ENCODE results near the gene PEX11B.

The PEX11B gene

DNA sequence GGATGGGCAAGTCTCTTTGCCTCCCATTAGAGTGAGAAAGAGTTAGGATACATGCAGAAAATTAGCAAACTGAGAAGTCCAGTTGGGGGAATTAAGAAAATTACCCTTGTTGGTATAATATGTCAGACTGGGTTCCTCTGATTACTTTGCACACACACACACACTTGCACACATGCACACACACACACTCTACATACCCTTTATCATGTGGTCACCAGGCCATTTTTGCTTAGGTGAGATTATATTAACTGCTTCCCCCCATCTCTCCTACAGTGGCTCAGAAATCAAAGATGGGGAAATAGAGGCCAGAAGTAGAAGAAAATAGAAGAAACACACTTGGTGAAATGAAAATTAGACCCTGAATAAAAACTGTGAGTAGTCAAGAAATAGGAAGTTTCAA lies 40.2 kb upstream of the PEX11B start:
- H3K4me1 Mint-ChIP-seq (ENCODE audit: low read depth), result peaks cover 69% of the 10 kb centered on the region
- H3K9me3 Mint-ChIP-seq, result no peaks in the 10 kb centered on the region
- no peak overlapping the region for H3K27ac Mint-ChIP-seq
- no peak for DNase-seq (ENCODE audit: low spot score)
- H3K27me3 Mint-ChIP-seq (ENCODE audit: low read depth), result no peaks in the 10 kb centered on the region
- peaks cover 4% of the 10 kb centered on the region for H3K36me3 Mint-ChIP-seq (ENCODE audit: low read depth)
- H3K4me3 Mint-ChIP-seq, result no peak overlapping the region

DNA sequence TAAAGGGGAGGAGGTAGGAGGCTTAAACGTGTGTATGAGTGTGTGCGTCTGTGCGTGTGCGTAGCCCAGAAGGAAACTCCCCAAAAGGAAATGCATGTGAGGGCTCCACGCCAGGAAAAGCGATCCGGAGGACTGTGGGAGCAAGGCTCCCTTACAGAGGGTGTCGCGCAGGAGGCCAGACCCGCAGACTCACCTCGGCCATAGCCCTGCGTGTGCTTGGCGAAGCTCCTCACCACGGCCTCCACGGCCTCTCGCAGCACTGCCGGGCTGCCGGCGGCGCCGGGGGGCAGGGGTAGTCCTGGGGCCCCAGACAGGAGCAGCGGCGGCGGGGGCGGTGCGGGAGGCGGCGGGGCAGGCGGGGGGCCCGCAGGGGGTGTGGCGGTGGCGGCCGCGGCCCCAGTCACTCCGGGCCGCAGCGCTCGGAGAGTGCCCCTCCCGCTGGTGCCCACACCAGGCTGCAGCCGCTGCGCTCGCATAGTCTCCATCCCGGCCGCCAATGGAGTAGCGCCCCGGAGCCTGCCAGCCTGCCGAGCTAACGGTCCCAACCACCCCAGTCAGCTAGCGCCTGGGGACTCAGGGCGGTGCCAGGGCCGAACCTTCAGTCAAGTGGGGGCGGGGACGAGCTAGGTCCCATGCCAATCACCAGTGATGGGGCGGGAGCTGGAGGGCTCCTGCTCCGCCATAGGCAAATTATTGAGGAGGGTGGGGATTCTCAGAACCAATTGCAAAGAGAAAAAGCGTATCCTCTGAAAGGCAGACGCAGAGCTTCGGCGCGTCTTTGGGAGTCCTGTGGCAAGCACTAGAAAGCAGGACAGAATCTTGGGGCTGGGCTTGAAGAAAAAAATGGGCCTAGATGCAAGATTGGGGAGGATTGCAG lies 39.2 kb upstream of the PEX11B start, which contains the start of gene LIX1L:
Gene LIX1L (minus strand): TSS at position 575 of the 877 bp plus-strand sequence. CDS start 90 bp downstream, at position 485.
- H3K9me3 Mint-ChIP-seq, result no peaks in the 10 kb centered on the region
- H3K36me3 Mint-ChIP-seq (ENCODE audit: low read depth), result peaks cover 5% of the 10 kb centered on the region

DNA sequence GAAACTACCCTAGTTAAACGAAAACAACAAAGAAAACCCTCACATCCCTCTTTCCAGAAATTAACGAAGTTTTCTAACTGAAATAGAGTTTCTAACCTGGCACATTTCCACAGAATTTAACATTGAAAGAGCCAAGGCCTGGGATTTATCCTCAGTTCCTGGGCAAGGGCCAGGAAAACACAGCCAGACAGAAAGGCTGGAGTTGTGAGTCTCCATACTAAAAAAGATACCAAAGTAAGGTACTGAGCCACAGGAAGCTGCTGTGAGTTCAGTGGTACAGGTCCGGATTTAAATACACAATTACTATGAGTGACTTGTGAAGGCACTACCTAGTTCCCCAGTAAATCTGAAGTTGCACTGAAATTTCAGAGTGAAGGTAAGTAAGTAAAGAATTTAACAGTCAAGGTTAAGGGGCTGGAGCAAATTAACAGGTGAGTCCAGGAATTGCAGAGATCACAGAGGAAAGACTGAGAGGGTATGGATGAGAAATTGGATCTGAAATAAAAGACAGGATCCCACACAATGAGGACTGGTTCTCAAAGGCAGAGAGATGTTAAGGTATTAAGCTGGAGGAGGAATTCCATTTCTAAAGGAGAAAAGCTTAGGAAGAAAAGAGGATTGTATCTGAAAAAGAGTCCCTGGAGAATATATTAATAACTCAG lies 38.4 kb upstream of the PEX11B start:
- H3K9me3 Mint-ChIP-seq, result no peaks in the 10 kb centered on the region
- H3K4me1 Mint-ChIP-seq (ENCODE audit: low read depth), result peaks cover 56% of the 10 kb centered on the region
- peaks cover 9% of the 10 kb centered on the region for H3K36me3 Mint-ChIP-seq (ENCODE audit: low read depth)
- H3K4me3 Mint-ChIP-seq, result peak overlapping the region; percentile 91
- no peak for DNase-seq (ENCODE audit: low spot score)
- H3K27ac Mint-ChIP-seq, result peak overlapping the region; percentile 91
- no peaks in the 10 kb centered on the region for H3K27me3 Mint-ChIP-seq (ENCODE audit: low read depth)

More for the DNA sequence above, 39.2 kb upstream of the PEX11B start, which contains the start of gene LIX1L:
- peak within 1 kb of the TSS; percentile 91 for H3K27ac Mint-ChIP-seq
- H3K27me3 Mint-ChIP-seq (ENCODE audit: low read depth), result no peaks in the 10 kb centered on the region
- H3K4me3 Mint-ChIP-seq, result peak within 1 kb of the TSS; percentile 91
- H3K4me1 Mint-ChIP-seq (ENCODE audit: low read depth), result peaks cover 58% of the 10 kb centered on the region
- peak; percentile 94 for DNase-seq (ENCODE audit: low spot score)

DNA sequence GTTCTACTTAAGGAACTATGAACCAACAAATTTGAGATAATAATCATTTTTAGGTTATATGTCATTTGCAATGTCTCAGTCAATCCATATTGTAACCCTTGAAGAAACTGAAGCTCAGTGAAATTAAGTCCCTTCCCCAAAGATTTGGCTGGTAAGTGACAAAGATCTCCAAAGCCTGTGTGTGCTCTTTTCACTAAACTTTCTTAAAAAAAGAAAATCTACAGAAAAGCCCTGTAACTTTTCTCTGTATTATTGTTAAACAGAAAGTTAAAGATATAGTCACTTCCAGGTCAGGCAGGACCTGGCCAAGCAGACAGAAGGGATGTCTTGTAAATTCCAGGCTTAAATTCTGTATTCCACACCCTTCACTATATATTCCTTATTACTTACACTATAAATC lies 37.8 kb upstream of the PEX11B start:
- Mint-ChIP-seq H3K27ac (peak overlapping the region; percentile 91), H3K36me3 (ENCODE audit: low read depth) (peaks cover 14% of the 10 kb centered on the region), H3K27me3 (ENCODE audit: low read depth) (no peaks in the 10 kb centered on the region), H3K9me3 (no peaks in the 10 kb centered on the region), H3K4me3 (peak overlapping the region; percentile 91), H3K4me1 (ENCODE audit: low read depth) (peaks cover 57% of the 10 kb centered on the region)
- no peak for DNase-seq (ENCODE audit: low spot score)

DNA sequence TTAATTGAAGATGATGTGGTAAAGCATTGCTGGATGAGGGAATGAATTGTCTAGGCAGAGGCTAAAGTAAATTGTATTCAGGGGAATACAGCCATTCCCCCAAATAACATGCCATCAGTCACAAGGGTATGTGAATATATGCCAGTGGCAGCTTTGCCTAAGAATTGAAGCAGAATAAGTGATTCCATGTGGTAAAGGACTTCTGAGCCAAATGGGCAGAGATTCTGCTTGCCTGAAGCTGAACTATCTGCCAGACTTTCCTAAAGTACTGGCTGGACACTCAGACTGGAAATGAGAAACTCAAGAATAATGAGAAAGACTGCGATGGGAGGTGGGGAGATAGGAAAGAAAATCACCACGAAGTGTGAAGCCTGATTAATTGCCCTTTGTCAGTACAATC lies 36.9 kb upstream of the PEX11B start:
- H3K36me3 Mint-ChIP-seq (ENCODE audit: low read depth), result peaks cover 15% of the 10 kb centered on the region

DNA sequence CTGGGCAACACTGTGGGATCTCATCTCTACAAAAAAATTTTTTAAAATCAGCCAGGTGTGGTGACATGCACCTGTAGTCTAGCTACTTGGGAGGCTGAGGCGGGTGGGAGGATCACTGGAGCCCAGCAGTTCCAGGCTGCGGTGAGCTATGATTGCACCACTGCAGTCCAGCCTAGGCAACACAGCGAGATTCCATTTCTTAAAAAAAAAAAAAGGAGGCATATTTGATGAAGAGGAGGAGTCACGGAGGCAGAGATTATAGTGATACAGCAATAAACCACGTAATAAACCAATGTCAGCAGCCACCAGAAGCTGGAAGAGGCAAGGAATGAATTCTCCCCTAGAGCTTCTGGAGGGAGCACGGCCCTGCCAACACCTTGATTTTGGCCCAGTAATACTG lies 35.3 kb upstream of the PEX11B start:
- H3K4me3 Mint-ChIP-seq, result no peak overlapping the region
- peaks cover 58% of the 10 kb centered on the region for H3K4me1 Mint-ChIP-seq (ENCODE audit: low read depth)
- H3K36me3 Mint-ChIP-seq (ENCODE audit: low read depth), result peaks cover 18% of the 10 kb centered on the region
- H3K27ac Mint-ChIP-seq, result no peak overlapping the region
- DNase-seq (ENCODE audit: low spot score), result no peak
- H3K27me3 Mint-ChIP-seq (ENCODE audit: low read depth), result no peaks in the 10 kb centered on the region
- no peaks in the 10 kb centered on the region for H3K9me3 Mint-ChIP-seq

More for the DNA sequence above, 36.9 kb upstream of the PEX11B start:
- H3K27ac Mint-ChIP-seq, result no peak overlapping the region
- no peaks in the 10 kb centered on the region for H3K27me3 Mint-ChIP-seq (ENCODE audit: low read depth)
- no peaks in the 10 kb centered on the region for H3K9me3 Mint-ChIP-seq
- peak overlapping the region; percentile 2 for H3K4me3 Mint-ChIP-seq
- DNase-seq (ENCODE audit: low spot score), result no peak
- H3K4me1 Mint-ChIP-seq (ENCODE audit: low read depth), result peaks cover 61% of the 10 kb centered on the region

DNA sequence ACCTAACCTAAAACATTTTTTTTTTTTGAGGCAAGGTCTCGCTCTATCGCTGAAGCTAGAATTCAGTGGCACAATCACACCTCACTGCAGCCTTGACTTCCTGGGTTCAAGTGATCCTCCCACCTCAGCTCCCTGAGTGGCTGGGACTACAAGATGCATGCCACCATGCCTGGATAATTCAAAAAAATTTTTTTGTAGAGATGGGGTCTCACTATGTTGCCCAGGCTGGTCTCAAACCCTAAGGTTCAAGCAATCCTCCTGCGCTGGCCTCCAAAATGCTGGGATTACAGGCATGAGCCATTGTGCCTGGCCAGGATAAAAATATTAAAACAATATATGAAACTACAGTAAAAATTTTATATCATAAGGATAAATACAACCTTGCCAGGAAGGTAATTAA lies 34.4 kb upstream of the PEX11B start:
- no peak for DNase-seq (ENCODE audit: low spot score)
- H3K4me3 Mint-ChIP-seq, result no peak overlapping the region
- H3K27me3 Mint-ChIP-seq (ENCODE audit: low read depth), result no peaks in the 10 kb centered on the region
- no peaks in the 10 kb centered on the region for H3K9me3 Mint-ChIP-seq
- no peak overlapping the region for H3K27ac Mint-ChIP-seq
- peaks cover 50% of the 10 kb centered on the region for H3K4me1 Mint-ChIP-seq (ENCODE audit: low read depth)
- peaks cover 18% of the 10 kb centered on the region for H3K36me3 Mint-ChIP-seq (ENCODE audit: low read depth)

DNA sequence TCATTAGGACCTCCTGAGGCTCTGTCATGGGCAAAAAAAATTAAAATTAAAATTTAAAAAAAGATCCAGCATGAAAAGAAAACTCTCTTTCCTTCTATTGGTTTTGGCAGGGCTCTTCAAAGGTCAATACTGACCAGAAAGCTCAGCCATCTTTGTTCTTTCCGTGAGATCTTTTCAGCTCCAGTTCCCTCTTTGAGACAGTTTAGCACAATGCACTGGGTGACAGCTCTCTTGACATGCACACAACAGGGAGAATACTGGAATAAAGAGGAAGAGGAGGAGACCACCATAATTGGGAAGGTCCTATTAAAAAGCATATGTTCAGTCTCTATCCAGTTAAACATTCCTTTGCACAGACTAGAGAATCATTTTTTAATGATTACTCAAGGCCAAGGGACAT lies 33.0 kb upstream of the PEX11B start:
- Mint-ChIP-seq H3K4me1 (ENCODE audit: low read depth) (peaks cover 46% of the 10 kb centered on the region), H3K36me3 (ENCODE audit: low read depth) (peaks cover 23% of the 10 kb centered on the region), H3K27ac (no peak overlapping the region), H3K4me3 (no peak overlapping the region), H3K9me3 (no peaks in the 10 kb centered on the region), H3K27me3 (ENCODE audit: low read depth) (no peaks in the 10 kb centered on the region)
- DNase-seq (ENCODE audit: low spot score), result no peak

DNA sequence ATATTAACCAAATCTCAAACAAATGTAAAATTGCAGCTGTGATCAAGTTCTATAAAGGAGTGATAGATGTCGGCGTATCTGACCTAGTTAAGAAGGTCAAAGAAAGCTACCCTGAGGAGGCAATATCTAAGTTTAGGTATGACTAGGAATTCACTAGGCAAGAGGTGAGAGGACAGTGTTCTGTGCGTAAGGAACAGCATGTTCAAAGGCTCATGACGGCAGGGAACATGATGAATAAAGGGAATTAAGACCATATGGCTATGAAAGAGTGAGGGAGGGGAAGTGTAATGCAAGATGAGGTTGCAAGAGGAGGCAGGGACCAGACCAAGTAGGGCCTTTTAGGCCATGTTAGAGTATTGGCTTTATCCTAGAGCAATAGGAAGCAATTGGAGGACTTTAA lies 30.7 kb upstream of the PEX11B start:
- H3K27ac Mint-ChIP-seq, result no peak overlapping the region
- DNase-seq (ENCODE audit: low spot score), result no peak
- H3K36me3 Mint-ChIP-seq (ENCODE audit: low read depth), result peaks cover 22% of the 10 kb centered on the region
- H3K4me3 Mint-ChIP-seq, result no peak overlapping the region
- no peaks in the 10 kb centered on the region for H3K27me3 Mint-ChIP-seq (ENCODE audit: low read depth)
- H3K9me3 Mint-ChIP-seq, result no peaks in the 10 kb centered on the region
- peaks cover 28% of the 10 kb centered on the region for H3K4me1 Mint-ChIP-seq (ENCODE audit: low read depth)

DNA sequence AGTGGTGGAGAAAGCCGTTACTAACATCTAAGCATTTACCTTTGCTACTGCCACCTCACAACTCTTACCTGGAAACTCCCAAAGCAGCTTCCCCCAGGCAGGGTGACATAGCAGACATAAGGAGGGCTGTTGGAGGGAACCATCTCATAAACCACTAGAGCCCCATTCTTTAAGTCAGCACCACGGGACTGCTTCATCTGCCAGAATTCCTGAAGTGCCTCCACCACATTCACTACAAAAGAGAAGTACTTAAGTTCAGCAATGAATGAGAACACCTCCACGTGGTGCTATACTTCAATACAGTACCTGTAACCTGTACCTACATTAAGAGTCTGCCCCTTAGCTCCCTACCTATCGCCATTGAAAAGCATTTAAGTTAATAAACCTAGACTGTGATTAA lies 29.0 kb upstream of the PEX11B start:
- DNase-seq (ENCODE audit: low spot score), result no peak
- Mint-ChIP-seq H3K4me1 (ENCODE audit: low read depth) (peaks cover 26% of the 10 kb centered on the region), H3K36me3 (ENCODE audit: low read depth) (peaks cover 27% of the 10 kb centered on the region), H3K9me3 (no peaks in the 10 kb centered on the region), H3K27ac (no peak overlapping the region), H3K4me3 (no peak overlapping the region), H3K27me3 (ENCODE audit: low read depth) (no peaks in the 10 kb centered on the region)

DNA sequence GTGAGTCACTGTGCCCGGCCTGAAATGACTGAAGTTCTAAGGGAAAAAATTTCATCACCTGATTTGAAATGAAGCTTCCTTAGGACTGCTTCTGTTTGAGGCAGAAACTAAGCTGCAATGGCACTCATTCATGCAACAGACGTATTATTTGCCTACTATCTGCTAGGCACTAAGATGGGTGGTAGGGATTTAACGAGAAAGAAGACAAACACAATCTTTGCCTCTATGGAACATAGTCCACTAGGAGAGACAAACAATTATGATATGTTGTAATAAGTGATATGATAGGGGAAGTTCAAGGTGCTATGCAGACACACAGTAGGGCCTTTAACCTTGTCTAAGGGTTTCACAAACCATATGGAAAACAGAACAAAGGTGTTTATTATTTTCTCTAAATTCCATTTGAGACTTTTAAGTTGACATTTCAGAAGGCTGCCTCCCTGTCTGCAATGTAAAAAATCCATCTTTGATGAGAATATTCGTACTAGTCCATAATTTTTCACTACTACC lies 28.0 kb upstream of the PEX11B start:
- Mint-ChIP-seq H3K36me3 (ENCODE audit: low read depth) (peaks cover 26% of the 10 kb centered on the region), H3K27me3 (ENCODE audit: low read depth) (no peaks in the 10 kb centered on the region), H3K9me3 (no peaks in the 10 kb centered on the region), H3K4me1 (ENCODE audit: low read depth) (peaks cover 19% of the 10 kb centered on the region), H3K4me3 (no peak overlapping the region), H3K27ac (no peak overlapping the region)
- no peak for DNase-seq (ENCODE audit: low spot score)

DNA sequence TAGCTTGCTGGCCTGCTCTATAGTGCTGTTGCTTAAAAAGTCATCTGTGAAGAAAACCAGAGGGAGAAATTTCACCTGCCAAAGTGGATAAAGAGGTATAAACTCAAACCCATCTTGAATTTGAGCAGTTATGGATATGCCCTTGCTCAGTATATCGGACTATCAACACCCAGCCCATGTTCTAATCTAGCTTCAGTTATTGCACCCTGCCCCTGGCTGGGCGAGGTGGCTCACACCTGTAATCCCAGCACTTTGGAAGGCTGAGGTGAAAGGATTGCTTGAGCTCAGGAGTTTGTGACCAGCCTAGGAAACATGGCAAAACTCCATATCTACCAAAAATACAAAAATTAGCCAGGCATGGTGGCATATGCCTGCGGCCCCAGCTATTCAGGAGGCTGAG lies 26.0 kb upstream of the PEX11B start:
- H3K9me3 Mint-ChIP-seq, result no peaks in the 10 kb centered on the region
- H3K27me3 Mint-ChIP-seq (ENCODE audit: low read depth), result no peaks in the 10 kb centered on the region
- no peak overlapping the region for H3K27ac Mint-ChIP-seq
- peaks cover 28% of the 10 kb centered on the region for H3K36me3 Mint-ChIP-seq (ENCODE audit: low read depth)
- H3K4me1 Mint-ChIP-seq (ENCODE audit: low read depth), result peaks cover 7% of the 10 kb centered on the region
- DNase-seq (ENCODE audit: low spot score), result no peak
- H3K4me3 Mint-ChIP-seq, result no peak overlapping the region

DNA sequence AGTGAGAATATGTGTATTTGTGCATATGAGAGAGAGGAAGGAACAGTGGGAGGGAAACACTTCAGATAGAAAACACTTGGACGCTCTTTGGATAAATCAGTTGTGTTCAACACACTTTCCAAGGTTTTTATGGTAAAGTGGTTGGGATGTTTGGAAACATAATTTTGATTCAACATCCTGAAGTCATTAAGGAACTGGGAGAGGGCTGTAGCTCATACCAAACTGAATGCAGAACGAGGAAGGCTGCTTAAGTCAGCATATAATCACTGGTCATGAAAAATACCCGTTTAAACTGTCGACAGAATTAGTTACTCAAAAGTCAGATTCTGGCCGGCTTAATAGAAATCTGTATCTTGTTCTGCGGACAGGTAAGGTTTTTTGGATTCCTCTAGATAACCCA lies 24.4 kb upstream of the PEX11B start:
- H3K9me3 Mint-ChIP-seq, result no peaks in the 10 kb centered on the region
- peaks cover 5% of the 10 kb centered on the region for H3K4me1 Mint-ChIP-seq (ENCODE audit: low read depth)
- no peaks in the 10 kb centered on the region for H3K27me3 Mint-ChIP-seq (ENCODE audit: low read depth)
- H3K36me3 Mint-ChIP-seq (ENCODE audit: low read depth), result peaks cover 31% of the 10 kb centered on the region
- H3K27ac Mint-ChIP-seq, result no peak overlapping the region
- no peak for DNase-seq (ENCODE audit: low spot score)
- no peak overlapping the region for H3K4me3 Mint-ChIP-seq

DNA sequence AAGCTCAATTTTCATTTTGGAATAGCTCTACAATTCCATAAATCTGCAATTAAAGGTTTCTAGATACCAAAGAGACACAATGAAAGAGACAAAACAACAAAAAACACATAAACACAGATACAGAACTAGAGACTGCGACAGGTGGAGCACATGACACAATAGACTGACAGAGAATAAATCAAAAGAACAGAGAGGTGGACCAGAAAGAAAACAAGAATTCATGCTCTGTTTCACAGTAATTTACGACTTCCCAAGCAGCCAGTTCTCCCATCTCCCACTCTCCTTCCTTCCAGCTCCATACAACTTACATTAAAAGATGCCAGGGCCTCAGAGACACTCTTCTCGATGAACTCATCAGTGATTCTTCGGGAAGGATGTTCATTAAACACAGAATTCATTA lies 23.9 kb upstream of the PEX11B start:
- Mint-ChIP-seq H3K36me3 (ENCODE audit: low read depth) (peaks cover 31% of the 10 kb centered on the region), H3K4me1 (ENCODE audit: low read depth) (peaks cover 5% of the 10 kb centered on the region), H3K27me3 (ENCODE audit: low read depth) (no peaks in the 10 kb centered on the region), H3K4me3 (no peak overlapping the region), H3K9me3 (no peaks in the 10 kb centered on the region), H3K27ac (no peak overlapping the region)
- no peak for DNase-seq (ENCODE audit: low spot score)
